T47D (cell line): Measurements from ENCODE around the gene VPS37B.
"Not testable (repeated sequence)": the region's sequence is repeated elsewhere in the genome, so short reads cannot be mapped to it uniquely, and the experiment has no call there.

ENCODE experiments used
- DNase-seq, 2 experiments: peaks; one replicate each; pipeline versions ENCODE4 v3.0.0 to v3.0.0-alpha.2; 2011 to 2012; ENCODE audit warnings: low read depth in 1 of 2, low spot score in 1 of 2
- JUND ChIP-seq: IDR thresholded peaks from 2 replicates; pipeline ENCODE4 v1.6.1; 2012; ENCODE audit warnings: low read depth
- in situ Hi-C: cut with HindIII; loops from 2 replicates; pipeline ENCODE4 v1.10.0; 2016; ENCODE audit warnings: low sequenced_read_pairs, low pct_unique_long_range_greater_than_20kb

VPS37B gene

DNA sequence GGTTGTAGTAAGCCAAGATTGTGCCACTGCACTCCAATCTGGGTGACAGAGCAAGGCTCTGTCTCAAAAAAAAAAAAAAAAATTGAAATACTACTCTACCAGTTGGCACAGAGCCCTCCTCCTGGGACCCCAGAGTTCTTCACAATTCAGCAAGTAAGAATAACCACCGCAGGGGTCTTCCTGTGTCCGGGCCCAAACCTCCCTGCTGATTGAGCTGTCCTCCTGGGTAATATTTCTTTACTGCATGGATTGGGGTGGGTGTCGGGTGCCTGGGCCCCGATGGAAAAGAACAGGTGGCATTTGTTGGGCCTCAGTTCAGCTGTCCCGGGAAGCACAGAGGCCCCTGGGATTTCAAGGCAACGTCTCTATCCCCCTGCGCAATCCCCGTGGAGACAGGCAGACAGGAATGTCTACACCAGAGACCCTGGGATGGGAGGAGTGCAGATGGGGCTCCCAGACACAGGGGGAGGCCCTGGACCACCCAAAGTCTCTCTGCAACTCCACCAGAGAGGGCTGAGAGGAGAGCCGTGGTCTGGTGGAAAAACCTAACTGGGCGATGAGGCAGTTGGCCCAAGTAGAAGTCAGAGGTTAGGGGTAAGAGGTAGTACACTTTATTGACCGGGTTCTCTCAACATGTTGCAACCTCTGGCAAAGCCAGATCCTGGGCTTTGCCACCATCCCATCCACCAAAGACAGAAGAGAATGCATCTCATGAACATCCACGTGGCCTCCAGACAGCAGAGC lies 32.7 kb upstream of the VPS37B start:
- DNase-seq: no peak
- in situ Hi-C loops: no loop called here
- TF ChIP-seq JUND: no peak

DNA sequence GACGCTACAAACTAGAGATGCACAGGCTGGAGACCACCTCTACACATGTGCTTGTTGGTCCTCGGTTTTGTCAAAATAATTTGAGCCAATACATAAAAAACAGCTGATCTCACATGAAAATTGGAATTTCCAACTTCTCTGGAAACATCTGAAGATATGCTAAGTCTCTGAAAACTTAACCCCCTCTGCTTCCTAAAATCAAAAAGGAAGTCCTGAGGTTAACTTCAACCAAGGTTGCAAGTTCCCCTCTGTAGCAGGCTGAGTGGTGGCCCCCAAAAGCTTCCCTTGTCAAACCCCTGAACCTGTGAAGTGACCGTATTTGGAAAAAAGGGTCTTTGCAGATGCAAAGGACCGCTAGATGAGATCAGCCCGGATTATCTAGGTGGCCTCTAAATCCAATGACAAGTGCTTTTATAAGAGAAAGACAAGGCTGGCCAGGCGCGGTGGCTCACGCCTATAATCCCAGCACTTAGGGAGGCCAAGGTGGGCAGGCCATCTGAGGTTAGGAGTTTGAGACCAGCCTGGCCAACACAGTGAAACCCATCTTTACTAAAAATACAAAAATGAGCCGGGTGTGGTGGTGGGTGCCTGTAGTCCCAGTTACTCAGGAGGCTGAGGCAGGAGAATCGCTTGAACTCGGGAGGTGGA lies 32.0 kb upstream of the VPS37B start:
- in situ Hi-C loops: no loop called here
- no peak for TF ChIP-seq JUND
- DNase-seq: no peak

DNA sequence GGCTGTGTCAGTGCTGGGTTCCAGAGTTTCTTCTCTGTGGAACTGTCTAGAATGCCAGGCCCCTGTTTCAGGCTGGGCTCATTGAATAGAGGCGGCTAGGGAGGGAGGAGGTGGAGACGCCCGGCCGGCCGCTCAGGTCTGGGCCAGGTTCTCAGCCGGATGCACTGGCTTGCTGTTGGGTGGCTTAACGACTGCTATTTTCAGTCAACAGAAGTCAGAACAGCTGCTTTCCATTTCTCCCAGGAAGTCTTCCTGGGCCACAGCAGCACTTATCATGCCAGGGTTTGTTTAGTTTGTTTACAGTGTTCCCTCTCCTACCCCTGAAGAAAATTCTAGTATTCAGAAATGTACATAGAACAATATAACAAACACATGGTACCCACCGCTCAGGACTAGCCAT lies 26.0 kb upstream of the VPS37B start:
- no peak for TF ChIP-seq JUND
- no peak for DNase-seq

DNA sequence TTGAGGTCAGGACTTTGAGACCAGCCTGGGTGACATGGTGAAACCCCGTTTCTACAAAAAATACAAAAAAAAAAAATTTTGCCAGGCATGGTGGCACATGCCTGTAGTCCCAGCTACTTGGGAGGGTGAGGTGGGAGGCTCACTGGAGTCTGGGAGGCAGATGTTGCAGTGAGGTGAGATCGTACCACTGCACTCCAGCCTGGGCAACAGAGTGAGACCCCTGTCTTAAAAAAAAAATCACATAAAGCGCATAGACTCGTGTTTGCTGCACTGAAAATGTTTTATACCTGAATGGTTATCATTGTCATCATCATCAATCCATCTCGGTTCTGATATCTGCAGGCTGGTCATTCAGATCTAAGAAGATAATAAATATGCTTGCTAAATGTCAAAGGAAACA lies 24.8 kb upstream of the VPS37B start:
- in situ Hi-C loops: no loop called here
- TF ChIP-seq JUND: no peak

More for the DNA sequence above, 26.0 kb upstream of the VPS37B start:
- in situ Hi-C loops: no loop called here

DNA sequence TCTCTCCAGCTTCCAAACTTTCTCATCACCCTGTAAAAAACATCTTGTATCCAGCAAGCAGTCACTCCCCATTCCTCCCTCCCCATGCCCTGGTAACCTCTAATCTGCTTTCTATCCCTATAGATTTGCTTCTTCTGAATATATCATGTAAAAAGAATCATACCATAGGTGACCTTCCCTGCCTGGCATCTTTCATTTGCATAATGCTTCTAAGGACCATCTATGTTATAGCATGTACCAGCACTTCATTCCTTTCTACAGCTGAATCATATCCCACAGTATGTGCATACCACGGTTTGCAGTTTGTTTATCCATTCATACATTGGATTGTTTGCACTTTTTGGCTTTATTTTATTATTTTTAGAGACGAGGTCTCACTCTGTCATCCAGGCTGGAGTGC lies 22.9 kb upstream of the VPS37B start:
- in situ Hi-C loops: no loop called here
- TF ChIP-seq JUND: no peak
- DNase-seq: no peak

More for the DNA sequence above, 24.8 kb upstream of the VPS37B start:
- DNase-seq: no peak

DNA sequence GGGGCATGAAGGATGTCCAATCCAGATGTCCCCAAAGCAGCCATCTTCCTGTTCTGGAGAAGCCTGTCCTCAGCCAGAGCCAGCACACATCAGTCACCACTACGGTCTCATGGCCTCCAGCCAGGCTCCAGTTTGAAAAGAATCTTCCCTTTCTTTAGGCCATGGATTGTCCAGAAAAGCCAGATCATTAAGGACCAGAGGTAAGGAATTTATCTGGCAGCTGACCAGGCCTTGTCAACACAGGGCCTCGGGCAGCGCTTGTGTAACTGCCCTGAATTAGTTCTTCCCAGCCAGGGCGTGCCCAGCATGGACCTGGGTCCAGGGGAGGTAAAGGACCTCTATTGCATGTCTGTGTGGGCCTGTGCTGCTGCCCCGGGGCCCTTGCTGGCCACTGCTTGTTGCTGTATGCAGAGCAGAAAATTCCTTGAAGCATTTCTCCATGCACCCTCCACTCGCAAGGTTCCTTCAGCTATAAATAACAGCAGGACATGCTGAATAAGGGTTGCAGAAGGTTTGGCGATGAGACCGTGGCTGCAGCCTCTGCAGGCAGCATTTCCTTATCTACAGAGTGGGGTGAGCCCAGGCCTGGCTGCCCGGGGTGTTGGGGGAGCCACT lies 21.7 kb upstream of the VPS37B start:
- TF ChIP-seq JUND: 0 out of 2 replicates have a peak, but pooled peaks have one; percentile 22
- in situ Hi-C loops: no loop called here
- peak; percentile 69 to 93 for DNase-seq

DNA sequence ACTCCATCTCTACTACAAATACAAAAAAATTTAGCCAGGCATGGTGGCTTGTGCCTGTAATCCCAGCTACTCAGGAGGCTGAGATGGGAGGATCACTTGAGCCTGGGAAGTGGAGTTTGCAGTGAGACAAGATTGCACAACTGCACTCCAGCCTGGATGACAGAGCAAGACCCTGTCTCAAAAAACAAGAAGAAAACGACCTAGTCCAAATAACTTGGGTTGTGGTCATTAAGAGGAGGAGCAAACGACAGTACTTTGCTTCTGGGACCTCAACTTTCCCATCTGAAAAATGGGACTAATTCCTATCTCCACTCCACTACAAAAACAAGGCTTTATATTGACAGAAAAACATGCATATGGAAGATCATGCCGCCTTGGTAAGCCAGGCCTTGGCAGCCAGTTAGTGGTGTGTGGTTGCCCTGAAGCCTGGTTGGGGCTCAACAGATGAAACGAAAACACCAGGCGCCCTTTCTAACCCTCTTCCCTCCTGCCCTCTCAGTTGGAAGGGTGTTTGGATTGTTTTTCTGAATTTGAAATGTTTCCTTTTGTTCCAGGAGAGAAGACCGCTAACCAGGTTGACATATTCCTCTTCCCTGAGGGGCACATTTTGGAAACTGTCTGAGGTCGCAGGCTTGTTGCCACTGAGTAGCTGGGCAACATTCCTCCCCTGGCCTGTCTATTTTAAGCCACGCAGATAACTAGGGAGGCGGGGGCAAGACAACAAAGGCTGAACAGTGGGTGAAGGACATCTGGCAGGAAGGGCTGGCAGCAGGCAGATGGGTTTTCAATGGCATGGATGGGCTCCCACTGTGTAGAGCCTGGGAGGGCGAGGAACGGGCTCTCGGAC lies 13.7 kb upstream of the VPS37B start:
- in situ Hi-C loops: no loop called here
- TF ChIP-seq JUND: no peak
- peak in 1 of 2 experiments; percentile 51 for DNase-seq

DNA sequence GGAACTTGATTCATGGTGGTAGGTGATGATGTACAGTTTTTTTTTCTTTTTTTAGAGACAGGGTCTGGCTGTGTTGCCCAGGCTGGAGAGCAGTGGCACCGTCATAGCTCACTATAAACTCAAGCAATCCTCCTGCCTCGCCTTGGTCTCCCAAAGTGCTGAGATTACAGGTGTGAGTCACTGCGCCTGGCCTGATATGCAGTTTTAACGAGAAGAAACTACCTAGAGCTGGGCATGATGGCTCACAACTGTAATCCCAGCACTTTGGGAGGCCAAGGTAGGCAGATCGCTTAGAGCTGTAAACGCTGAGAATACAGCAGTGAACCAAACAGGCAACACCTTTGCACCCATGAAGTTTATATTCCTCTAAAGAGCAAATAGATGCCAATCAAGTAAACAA lies 13.0 kb upstream of the VPS37B start:
- DNase-seq: no peak
- in situ Hi-C loops: no loop called here
- no peak for TF ChIP-seq JUND

DNA sequence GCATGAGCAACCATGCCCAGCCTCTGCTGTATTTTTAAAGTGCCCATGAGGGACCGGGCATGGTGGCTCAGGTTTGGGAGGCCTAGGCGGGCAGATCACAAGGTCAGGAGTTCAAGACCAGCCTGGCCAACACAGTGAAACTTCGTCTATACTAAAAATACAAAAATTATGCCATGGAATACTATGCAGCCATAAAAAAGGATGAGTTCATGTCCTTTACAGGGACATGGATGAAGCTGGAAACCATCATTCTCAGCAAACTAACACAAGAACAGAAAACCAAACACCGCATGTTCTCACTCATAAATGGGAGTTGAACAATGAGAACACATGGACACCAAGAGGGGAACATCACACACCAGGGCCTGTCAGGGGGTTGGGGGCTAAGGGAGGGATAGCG lies 9.3 kb upstream of the VPS37B start:
- in situ Hi-C loops, DNase-seq: not testable (repeated sequence)

DNA sequence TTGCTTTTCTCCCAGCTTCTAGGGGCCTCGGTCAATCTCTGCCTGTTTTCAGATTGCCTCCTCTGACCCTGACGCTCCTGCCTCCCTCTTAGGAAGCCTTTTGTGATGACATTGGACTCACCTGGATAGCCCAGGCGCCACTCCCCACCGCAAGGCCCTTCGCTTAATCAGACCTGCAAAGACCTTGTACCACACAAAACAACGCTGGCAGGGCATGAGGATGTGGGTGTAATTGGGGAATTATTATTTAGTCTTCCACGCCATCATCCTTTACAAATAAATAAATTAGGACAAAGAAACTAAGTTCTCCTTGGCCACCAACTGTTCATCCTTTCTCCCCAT lies 7.7 kb upstream of the VPS37B start:
- no peak for DNase-seq
- in situ Hi-C loops: no loop called here
- TF ChIP-seq JUND: no peak

DNA sequence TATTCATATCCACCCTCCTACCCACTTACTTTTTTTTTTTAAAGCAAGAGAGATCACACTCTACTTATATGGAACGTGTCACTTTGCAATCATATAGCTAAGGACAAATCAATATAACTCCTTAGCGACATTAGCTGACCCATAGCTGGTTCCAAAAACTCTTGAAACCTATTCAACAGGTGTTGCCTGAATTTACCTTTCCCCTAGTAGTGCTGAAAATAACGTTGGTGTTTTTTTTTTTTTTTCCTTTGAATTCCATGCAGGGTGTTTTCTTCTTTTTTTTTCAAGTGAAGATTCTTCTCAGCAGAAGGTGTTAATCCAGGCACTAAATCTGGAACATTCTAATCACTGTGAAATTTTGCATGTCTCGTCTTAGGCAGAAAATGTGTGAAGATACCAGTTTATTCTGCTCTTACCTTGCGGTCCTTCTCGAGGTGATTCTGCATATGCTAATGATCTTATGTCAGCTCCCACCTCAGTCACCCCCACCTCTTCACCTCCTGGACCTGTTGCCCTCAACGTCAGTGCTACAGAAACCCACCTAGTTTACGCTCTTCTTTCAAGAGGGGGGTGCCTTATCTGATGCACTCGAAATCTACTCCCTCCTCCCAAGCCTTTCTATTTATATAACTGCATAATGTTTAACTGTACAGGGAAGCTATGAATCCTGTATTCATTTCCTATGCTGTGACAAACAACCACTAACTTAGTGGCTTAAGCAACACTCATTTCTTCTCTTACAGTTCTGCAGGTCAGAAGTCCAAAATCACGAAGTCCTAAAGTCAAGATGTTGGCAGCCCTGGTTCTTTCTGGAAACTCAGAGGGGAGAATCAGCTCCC lies 7.1 kb upstream of the VPS37B start:
- in situ Hi-C loops: no loop called here
- no peak for TF ChIP-seq JUND
- no peak for DNase-seq

DNA sequence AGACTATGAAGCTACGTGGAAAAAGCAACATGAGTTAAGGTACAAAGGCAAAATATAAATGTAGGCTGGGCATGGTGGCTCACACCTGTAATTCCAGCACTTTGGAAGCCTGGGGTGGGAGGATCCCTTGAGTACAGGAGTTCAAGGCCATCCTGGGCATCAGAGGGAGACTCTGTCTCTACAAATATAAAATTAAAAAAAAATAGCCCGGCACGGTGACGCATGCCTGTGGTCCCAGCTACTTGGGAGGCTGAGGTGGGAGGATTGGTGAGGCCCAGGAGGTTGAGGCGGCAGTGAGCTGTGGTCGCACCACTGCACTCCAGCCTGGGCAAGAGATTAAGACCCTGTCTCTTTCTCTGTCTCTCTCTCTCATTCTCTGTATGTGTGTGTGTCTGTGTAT lies 4.0 kb upstream of the VPS37B start:
- in situ Hi-C loops: no loop called here
- no peak for DNase-seq
- no peak for TF ChIP-seq JUND
